NCI-H1105 treated with DMSO at 0.1 percent for 48 hours (cell line): ENCODE measurements around the gene FBXL3.

Experiments
- DNase-seq: peaks from one replicate; lab custom pipeline; 2025; lab: John Stamatoyannopoulos, UW

The FBXL3 gene, protein sequence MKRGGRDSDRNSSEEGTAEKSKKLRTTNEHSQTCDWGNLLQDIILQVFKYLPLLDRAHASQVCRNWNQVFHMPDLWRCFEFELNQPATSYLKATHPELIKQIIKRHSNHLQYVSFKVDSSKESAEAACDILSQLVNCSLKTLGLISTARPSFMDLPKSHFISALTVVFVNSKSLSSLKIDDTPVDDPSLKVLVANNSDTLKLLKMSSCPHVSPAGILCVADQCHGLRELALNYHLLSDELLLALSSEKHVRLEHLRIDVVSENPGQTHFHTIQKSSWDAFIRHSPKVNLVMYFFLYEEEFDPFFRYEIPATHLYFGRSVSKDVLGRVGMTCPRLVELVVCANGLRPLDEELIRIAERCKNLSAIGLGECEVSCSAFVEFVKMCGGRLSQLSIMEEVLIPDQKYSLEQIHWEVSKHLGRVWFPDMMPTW

DNA sequence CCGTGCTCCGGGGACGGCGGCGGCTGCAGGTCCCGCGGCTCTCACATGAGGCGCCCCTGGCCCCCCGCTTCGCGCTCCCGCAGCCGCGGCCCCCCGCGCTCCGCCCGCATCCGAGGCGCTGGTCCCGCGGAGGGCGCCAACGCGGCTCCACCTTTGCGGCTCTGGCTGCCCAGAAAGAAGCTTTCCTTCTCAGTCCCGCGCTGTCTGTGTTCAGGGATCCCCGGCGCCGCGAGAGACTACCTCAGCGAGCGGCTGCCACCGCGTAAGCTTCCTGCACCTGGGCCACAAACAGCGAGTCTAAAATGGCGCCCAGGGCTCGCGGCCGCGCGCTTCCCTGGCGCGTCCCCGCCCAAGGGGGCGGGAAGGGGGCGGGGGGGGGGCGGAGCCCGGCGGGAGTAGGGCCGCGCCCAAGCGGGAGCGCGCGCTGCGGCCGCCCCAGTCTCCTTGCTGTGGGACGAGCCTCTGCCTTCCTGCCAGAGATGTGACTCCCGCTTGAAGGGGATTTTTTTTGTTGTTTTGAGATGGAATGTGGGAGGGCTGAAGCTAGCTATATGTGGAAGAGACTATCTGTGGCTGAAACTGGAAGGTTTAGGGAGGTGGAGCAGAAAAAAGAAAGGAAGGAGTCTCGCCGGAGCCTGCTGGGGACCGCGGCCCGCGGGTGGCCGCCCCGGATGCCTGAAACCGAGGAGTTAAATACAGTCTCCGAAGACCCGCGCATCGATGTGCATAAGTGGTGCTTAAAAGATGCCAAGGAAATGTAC, at the start of gene FBXL3:
Gene FBXL3, minus strand, starts transcription at position 299 of the 761 bp plus-strand sequence. CDS start 5,299 bp downstream, outside the sequence.
- DNase-seq: peak; percentile 72

DNA sequence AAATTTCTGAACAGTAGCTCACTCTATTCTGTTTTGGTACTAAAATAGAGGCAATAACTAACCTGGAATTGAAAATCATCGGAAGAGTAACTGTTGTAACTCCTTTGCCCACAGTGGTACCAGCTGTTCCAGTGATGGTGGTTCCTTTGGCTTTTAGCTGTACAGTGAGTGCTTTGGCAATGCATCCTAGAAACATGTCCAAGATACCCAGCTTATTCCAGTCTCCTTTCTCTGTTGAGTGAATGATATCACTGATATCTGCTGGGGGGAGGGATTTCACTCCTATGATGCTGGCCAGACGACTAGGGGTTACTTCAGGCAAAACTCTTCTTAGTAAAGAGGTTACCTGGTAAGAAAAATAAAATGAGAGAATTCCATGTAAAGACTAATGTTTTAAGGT, 40.6 kb upstream of the FBXL3 start:
- DNase-seq: no peak

DNA sequence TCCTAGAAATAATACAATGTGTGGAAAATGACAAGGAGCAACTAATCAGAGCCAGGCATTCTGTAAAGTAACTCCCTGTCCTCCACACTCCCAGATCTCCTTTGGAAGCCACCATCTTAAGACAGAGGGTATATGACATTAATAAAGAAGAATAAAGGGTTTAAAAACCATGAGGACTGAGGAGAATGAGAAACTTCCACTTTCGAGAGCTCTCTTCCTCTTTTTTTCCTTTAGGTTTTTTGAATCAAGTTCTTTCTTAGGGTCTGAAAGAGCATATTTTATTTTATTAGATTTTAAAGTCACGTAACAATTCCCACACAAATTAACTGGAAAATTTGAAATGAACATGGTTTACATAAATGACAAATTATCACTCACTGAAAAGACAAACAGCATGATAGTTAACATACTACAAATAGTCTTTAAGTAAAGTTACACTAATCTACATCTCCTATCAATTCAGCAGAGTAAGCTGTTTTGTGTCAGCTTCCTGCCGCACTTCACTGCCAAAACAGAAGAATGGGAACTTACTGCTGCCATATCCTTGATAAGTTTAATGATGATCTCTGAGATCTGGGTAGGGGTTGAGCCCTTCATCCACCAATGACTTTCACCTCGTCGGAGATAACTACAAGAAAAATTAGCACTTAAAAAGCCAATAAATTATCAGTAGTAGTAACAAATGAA, 38.6 kb upstream of the FBXL3 start:
- DNase-seq: no peak

DNA sequence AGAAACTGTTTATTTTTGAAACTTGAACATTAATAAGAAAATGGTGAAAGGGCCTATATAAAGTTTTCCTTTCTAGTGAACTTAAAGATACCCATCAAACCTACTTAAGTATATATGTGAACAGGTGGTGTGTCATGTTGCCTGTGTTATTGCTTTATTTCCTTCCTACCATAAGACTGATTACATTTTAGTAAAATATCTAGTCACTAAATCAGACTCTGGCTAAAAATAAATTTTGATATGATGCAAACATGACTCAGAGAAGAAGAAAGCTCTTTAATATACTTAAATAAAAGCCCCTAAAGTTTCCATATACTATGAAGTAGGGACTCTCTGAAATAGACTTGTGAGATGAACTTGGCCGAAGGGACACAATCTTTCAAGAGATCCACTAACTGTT, 35.1 kb upstream of the FBXL3 start:
- no peak for DNase-seq

DNA sequence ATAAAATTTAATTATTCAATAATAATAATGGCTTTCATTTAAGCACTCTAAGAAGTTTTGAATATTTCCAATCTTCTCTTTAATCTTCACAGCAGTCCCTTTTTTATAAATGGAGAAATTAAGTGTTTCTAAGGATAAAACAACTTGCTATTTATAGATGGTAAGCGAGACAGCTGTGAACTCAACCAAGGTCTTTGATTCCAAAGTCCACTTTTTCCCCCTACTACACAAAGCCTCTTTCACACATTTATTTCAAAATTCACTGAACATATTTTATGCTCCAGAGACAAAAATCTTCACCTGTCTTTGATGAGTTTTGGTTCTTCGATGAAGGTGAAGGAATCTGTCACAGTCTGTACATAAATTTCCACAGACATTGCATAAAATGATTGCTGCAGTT, 34.4 kb upstream of the FBXL3 start:
- DNase-seq: no peak

DNA sequence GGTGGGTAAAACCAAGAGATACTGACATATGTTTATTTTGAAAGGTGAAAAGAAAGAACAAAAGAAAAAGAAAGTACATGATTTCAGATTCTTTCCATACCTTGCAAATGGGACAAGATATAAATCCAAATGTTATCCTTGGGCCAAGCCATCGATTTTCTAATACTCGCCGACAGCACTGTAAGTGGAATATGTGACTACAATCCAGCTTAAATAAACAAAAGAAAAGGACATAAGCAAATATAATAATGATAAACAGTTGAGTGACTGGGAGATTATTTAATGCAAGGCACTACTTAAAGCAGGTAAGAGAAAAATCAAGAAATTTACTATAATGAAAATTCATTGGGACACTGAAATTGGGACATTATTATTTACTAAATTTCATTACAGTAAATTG, 29.9 kb upstream of the FBXL3 start:
- DNase-seq: no peak

DNA sequence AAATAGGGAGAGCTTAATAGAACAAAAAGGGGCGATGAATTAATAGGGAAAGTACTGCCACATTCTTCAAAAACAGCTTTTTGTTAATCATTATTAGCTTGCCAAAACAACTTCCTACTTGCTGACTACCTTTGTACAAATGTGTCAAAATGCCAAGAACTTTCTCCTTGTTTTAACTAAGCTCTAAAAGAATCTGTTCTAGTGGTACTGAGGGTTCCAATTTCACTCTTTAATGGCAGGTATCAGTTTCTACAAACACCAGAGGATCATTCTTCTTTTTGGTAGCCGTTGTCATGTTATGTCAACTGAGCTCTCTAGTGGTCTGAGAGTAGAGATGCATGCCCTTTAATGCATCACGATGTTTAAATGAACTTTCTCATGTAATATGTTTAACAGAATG, 29.4 kb upstream of the FBXL3 start:
- DNase-seq: no peak

DNA sequence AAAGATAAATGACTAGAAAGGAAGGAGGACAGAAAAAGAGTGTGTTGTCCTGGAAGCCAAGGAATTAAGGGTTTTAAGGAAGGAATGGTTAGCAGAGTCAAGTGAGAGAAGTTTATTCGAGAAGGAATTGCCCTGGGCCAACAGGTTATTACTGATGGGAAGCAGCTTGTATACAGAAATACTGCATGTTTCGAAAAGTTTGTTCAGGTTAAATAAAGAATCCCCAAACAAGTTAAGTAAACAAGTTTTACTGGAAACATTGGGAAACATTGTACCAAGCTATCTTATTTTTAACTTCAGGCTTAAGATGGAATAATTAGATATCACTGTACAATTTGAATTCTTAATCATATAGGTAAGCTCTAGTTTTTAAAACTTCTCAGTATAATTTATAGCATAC, 28.2 kb upstream of the FBXL3 start:
- DNase-seq: no peak

DNA sequence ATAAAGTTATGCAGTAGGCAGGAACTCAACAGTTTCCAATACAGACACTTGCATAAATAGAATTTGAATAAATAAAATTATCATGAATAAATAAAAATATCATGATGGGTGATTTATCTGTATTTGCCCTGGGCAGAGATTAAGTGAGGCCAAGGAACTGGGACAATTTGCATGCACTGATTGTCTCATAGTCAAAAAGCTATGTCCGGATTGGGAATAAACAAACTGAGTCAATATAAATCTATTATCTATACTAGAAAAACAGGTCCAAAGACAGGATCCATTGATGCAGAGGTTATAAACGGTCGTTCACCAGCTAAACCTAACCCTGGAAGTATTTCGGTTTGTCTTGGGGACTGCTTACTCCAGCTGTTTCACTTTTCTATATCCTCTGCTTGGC, 26.2 kb upstream of the FBXL3 start:
- DNase-seq: no peak

DNA sequence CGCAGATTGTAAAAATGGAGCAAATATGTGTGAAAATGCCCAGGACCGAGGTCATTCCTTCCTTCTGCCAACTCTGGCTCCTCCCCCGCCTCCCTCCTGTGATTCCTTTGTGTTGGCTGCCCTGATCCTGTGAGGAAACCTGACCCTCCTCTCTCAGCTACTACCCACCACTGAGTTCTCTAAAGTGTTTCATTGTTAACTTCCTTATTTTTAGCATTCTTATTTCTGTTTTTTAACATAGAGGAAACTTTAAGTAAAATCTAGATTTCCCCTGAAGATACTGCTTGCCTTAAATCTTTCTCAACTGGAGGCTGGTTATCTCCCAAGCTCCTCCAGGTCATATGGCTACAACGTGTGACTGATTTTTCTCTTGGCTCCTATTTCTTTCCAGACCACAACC, 21.7 kb upstream of the FBXL3 start:
- no peak for DNase-seq

DNA sequence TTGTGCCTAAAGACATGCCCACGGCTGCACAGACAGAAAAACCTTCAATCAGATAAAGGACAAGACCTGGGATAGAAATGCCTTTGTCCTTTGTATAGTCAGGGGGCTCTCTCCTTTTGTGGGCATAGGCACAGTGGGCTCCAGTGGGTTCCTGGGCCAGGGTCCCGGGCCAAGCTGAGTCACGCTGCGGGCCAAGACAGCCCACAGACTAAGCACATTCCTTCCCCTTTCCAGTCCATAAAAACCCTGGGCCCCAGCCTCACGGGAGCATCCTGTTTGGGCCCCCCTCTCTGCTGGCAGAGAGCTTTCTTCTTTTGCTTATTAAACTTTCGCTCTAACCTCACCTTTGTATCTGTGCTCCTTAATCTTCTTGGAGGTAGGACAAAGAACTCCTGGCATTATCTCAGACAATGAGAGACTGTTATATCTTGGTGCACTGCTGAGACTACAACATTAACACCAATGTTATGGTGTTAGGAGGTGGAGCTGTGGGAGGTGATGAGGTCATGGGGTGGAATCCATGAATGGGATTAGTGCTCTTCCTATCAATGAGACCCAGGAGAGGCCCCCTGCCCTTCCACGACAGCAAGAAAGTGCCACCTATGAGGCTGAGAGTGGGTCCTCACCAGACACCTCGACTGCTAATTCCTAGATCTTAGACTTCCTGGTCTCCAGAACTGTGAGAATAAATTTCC, 20.8 kb upstream of the FBXL3 start:
- no peak for DNase-seq

DNA sequence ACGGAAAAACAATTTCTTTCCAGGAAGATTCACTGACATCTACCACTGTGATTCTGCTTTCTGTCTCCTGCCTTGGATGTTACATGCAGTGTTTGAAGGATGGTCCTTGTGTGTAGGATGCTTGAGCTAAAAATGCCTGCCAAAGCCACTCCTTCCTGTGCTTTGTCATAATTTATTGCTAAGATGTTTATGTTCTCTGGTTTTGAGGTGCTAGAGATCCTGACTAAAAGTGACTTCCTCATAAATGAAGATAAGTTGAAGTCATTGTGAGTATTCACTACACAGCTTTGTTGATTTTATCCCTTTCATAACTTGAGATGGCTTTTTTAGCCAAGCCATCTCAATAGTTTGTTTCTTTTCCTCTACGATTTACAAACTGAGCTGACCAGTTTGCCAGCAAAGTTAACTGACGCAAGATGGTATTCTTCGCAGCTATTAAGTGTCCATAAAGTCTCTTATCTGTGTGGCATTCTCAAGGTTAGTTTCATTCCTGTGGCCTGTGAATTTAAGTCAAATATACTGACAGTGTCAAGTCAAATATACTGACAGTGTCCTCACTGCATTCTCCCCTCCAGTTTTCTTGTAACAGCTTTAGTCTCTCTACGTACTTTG, 15.7 kb upstream of the FBXL3 start:
- no peak for DNase-seq

DNA sequence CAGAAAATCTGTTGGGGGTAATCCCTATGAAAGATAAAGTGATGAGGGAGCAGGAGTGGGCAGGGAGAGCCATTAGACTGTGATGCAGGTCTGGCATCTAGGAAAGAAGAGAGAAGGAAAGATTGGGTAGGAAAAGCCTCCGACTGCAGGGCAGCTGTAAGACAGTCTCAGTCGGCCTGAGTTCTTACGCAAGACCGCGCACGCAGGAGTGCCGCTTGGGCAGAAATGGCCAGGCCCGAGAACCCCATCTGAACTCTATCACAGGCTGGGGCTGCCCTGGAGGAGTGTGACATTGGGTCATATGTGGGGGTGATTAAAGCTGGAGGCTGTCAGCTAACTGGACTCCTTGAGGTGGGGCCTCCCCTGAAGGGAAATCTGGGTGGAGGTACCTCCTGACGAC, 13.9 kb upstream of the FBXL3 start:
- no peak for DNase-seq

DNA sequence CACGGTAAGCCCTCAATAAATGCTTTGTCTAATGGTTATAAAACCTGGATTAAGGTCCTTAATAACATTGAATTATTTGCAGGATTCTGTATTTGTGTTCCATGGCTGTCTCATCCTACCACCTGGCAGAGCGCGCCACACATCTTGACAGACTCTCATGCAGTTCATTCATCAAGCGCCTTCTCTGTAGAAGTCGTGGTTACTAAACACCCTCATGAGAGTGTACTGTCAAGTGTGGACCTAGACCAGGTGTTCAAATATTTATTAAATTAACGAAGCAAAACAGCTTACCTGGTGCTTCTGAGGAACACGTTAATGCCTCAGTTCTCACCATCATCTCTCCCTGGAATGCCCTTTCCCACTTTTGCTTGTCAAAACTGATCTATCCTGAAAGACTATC, 13.1 kb upstream of the FBXL3 start:
- DNase-seq: no peak

DNA sequence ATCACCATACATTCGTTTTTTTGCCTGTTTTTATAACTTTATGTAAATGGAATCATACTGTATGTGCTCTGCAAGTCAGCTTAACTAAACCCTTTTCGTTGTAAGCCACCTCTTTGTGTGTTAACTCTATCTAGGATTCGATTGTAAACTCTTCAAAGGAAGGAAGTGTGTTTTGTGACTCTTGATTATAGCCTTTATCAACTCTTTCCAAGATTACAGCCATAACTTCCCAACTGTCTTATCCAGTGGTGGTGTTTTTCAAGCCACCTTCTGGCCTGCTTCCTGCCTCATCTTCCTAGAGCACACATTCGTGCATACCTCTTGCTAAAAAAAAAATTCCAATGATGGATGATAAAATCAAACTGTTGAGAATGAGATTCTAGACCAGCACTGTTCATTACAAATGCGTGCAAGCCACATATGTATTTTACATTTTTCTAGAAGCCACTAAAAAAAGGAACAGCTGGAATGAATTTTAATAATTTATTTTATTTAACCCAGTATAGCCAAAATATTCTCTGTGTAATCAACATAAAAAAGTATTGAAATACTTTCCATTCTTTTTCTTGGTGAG, 12.0 kb upstream of the FBXL3 start:
- DNase-seq: no peak

DNA sequence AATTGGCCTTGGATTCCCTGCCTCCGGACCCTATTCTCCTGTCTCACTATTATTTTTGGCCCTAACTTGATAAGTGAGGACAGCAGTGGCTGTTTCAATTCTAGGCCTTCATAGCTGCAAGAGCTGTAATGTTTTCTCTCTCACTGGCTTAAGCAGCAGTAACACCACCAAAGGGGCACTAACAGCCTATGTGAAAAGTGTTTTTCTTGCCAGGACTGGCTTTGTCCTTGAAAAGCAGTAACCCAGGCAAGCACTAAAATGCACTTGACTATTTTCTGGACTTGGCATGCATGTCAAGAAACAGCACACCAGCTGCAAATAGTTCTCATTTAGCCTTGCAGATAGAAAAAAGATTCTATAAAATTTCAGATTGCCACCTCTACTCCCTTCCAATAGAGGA, 9.3 kb upstream of the FBXL3 start:
- no peak for DNase-seq

DNA sequence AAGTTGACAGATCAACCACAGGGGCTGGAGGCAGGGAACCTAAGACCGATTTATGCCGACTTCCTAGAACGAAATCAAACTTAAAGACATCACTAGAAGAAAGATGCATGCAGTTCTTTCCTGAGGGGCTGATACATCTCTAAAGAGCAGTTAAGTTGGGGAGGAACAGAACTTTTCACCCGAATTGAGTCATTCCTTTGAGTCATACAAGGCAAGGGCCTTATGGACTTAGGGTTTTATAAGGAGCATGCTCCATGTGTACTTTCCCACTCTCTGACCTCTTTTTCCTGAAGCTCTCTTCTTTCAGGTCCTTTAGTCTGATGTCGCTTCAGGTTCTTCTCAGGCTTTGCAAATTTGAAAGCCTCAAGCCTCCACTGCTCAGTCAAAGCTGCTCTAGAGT, 7.9 kb upstream of the FBXL3 start:
- no peak for DNase-seq

DNA sequence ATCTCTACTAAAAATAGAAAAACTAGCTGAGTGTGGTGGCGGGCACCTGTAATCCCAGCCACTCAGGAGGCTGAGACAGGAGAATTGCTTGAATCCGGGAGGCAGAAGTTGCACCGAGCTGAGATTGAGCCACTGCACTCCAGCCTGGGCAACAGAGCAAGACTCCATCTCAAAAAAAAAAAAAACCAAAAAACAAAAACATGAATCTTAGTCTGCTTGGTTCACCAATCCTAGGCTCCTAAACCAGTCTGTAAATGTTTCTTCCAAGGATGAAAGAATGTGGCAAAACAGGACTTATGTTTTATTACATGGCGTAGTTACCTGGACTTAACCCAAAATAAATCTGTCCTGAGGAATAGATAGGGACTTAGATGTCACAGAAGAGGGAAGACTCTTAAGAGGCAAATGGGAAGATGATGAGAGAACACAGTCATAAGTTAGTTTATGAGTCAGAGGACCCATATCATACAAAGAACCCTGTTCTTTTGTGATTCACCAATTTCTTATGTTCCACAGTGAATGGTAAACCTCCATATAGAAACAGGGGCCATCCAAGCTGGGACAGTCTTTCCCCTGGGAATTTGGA, 6.9 kb upstream of the FBXL3 start:
- no peak for DNase-seq

DNA sequence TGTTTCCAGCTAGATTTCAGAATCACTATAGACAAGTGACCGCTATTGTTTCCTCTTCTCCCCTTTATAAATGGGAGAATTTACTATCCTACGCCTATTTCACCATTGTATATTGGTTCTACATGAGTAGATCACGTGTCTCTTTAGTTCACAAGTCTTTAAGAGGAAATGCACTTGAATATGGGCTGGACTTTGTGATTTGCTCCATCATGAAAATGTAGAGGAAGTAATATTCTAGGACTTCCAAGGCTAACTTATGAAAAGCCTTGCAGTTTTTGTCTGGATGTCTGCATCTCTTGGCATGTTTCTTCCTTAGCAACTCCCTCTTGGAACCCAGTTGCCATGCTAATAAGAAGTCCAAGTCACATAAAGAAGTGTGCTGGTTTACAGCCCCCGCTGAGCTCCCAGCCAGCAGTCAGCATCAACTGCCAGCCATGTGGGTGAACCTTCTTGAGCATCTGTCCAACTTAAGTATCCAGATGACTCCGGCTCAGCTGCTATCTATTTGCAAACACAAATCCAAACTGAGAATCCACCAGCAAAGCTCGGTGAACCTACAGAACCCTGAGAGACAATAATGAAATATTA, 4.8 kb upstream of the FBXL3 start:
- no peak for DNase-seq

DNA sequence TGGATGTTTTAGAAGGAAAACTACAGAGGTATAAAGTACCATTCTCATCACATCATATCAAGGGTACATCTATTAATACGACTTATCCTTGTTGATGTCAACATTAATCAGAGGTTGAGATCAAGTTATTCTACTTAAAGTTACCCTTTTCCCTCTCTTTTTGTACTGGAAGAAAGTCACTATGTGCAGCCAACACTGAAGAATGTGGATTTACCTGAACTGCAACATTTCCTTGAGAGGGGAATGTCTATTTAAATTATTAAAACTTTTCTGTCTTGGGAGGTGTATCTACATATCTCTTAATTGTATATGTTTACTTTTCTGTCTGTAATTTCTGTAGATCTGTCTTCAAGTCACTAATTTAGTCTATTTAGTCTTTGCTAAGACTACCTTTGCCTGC, 2.5 kb upstream of the FBXL3 start:
- no peak for DNase-seq

DNA sequence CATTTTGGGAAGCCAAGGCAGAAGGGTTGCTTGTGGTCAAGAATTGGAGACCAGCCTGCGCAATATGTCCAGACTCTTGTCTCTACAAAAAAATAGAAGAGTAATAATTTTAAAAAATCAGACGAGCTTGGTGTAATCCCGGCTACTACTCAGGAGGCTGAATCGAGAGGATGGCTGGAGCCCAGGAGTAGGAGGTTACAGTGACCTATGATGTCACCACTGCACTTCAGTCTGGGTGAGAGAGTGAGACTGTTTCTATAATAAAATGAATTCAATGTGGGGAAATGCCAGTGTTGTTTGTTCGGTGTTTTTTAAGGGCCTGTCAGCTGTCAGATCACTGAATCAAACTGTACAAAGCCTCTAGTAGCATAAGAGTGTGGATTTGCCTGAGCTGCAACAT, 1.2 kb upstream of the FBXL3 start:
- no peak for DNase-seq
